Testis (tissue), 3 donors: ENCODE results near the gene OR10D3. TPM values are rescaled to one million over a fixed set of nuclear protein-coding genes. Genes with fewer than 3 reads are reported as not detected.
"Not testable (repeated sequence)": the region's sequence is repeated elsewhere in the genome, so short reads cannot be mapped to it uniquely, and the experiment has no call there.

Source experiments
- DNase-seq: peaks from one replicate; pipeline ENCODE4 v3.0.0-alpha.2; 2019
- H3K27ac ChIP-seq, 2 donors: fragments of 200-600 bp; sonication (generic); one replicate each; pipeline ENCODE4 v1.5.1; 2019
- H3K27me3 ChIP-seq: fragments of 200-600 bp; sonication (generic); one replicate; pipeline ENCODE4 v1.5.1; 2019
- H3K36me3 ChIP-seq: fragments of 200-600 bp; sonication (generic); one replicate; pipeline ENCODE4 v1.5.1; 2017; ENCODE audit warnings: low read depth; ENCODE audit errors: missing control alignments
- H3K4me1 ChIP-seq: fragments of 200-600 bp; sonication (generic); one replicate; pipeline ENCODE4 v1.5.1; 2019
- H3K4me3 ChIP-seq, 2 donors: fragments of 200-600 bp; sonication (generic); one replicate each; pipeline ENCODE4 v1.5.1; 2017 to 2019
- H3K9me3 ChIP-seq: fragments of 200-600 bp; sonication (generic); one replicate; pipeline ENCODE4 v1.5.1; 2017
- CTCF ChIP-seq, 3 experiments: fragments of 450-650 bp in 2 of 3; fragments of 200-600 bp in 1 of 3; sonication (generic) in 1 of 3; IDR thresholded peaks; one replicate each; pipeline ENCODE4 v1.5.1; 2016 to 2019; ENCODE audit warnings: antibody characterized with exemption in 3 of 3, mild to moderate bottlenecking in 2 of 3, moderate library complexity in 1 of 3
- POLR2A ChIP-seq: fragments of 450-650 bp; IDR thresholded peaks from one replicate; pipeline ENCODE4 v1.6.1; 2017; ENCODE audit warnings: antibody characterized with exemption, mild to moderate bottlenecking, moderate library complexity
- WGBS, 2 donors: methylation state at CpG; one replicate each; pipeline ENCODE4 v1.1.5; 2018; 5-methylcytosine and 5-hydroxymethylcytosine counted together
- intact Hi-C: fragments of 100-400 bp; cut with DNase I; formaldehyde crosslinking; loops from one replicate; pipeline ENCODE4 v1.15.1; 2023; ENCODE audit warnings: low total_unique reads
- polyA plus RNA-seq: library from polyadenylated mRNA; stranded (reverse); fragments of 350-450 nt; fragmentation: Illumina TruSeq; extraction: RNeasy Lipid Tissue Mini Kit (QIAGEN cat#74804); gene quantifications from one replicate; pipeline ENCODE4 v1.2.3, GENCODE V29; 2014; ENCODE audit warnings: low read depth, low replicate concordance; ENCODE audit not compliant: insufficient read depth
- total RNA-seq, 2 donors: library from RNA; depleted of rRNA; stranded (reverse); fragments of >200 nt; gene quantifications; one replicate each; pipeline ENCODE4 v1.2.3, GENCODE V29; 2016

The OR10D3 gene
- total and polyA plus RNA-seq, 3 donors from 2014 or later, result 1.5 to 1.6 TPM; not detected in 1

GRCh38 chr11:124222407-124222806 is 39.3 kb downstream of the OR10D3 start:
- H3K27me3 ChIP-seq, result no peaks in the 10 kb centered on the region
- no peak for TF ChIP-seq CTCF (IDR thresholded peaks at IDR 0.05)
- intact Hi-C loops, result no loop called here
- H3K9me3 ChIP-seq, result no peaks in the 10 kb centered on the region
- DNase-seq, result no peak
- H3K36me3 ChIP-seq, result no peaks in the 10 kb centered on the region
- H3K27ac ChIP-seq, result no peak overlapping the region
- H3K4me3 ChIP-seq, result no peak overlapping the region
- H3K4me1 ChIP-seq, result no peaks in the 10 kb centered on the region
- WGBS, 2 donors, result 88 to 89% methylated on average over 2 of the region's 2 CpGs

GRCh38 chr11:124224618-124225423 is 41.7 kb downstream of the OR10D3 start:
- H3K27ac ChIP-seq, DNase-seq, H3K9me3 ChIP-seq, H3K36me3 ChIP-seq, H3K4me3 ChIP-seq, H3K27me3 ChIP-seq, intact Hi-C loops, H3K4me1 ChIP-seq: not testable (repeated sequence)
- 67 to 80% methylated on average over 9 of the region's 9 CpGs for WGBS, 2 donors

- Histone ChIP-seq H3K9me3 (no peaks in the 10 kb centered on the region), H3K4me3 (no peak overlapping the region), H3K27ac (no peak overlapping the region), H3K36me3 (no peaks in the 10 kb centered on the region), H3K27me3 (no peaks in the 10 kb centered on the region), H3K4me1 (no peaks in the 10 kb centered on the region)
- intact Hi-C loops, result no loop called here
- no peak for DNase-seq
- TF ChIP-seq CTCF (IDR thresholded peaks at IDR 0.05) (no peak), POLR2A (no peak)
- WGBS, 2 donors, result 93 to 97% methylated on average over 1 of the region's 1 CpG
Measured at GRCh38 chr11:124225471-124225870, 42.3 kb downstream of the OR10D3 start.

- Histone ChIP-seq H3K4me1 (no peaks in the 10 kb centered on the region), H3K4me3 (no peak overlapping the region), H3K9me3 (no peaks in the 10 kb centered on the region), H3K36me3 (no peaks in the 10 kb centered on the region), H3K27me3 (no peaks in the 10 kb centered on the region), H3K27ac (no peak overlapping the region)
- intact Hi-C loops, result no loop called here
- no peak for TF ChIP-seq POLR2A
- TF ChIP-seq CTCF (IDR thresholded peaks at IDR 0.05), result no peak
- WGBS, 2 donors, result 44 to 55% methylated on average over 1 of the region's 1 CpG
- DNase-seq, result no peak
Measured at GRCh38 chr11:124233376-124233775, 50.2 kb downstream of the OR10D3 start.

Other genes starting within 250 kb of the OR10D3 start
- 1 to 10 TPM; 4.0 to 5.5 TPM for gene OR4D5, start 243.7 kb upstream of the OR10D3 start, total RNA-seq
- gene OR4D5, start 243.7 kb upstream of the OR10D3 start, polyA plus RNA-seq, result not detected
- gene OR6T1, start 239.5 kb upstream of the OR10D3 start, total RNA-seq, result not detected
- gene OR6T1, start 239.5 kb upstream of the OR10D3 start, polyA plus RNA-seq, result 0.71 TPM
- not detected for gene OR10S1, start 205.6 kb upstream of the OR10D3 start, total RNA-seq
- gene OR10S1, start 205.6 kb upstream of the OR10D3 start, polyA plus RNA-seq, result not detected
- gene OR10G6, start 188.2 kb upstream of the OR10D3 start, total RNA-seq, result not detected
- not detected for gene OR10G6, start 188.2 kb upstream of the OR10D3 start, polyA plus RNA-seq
- 1 to 10 TPM; 4.1 to 4.6 TPM for gene OR10G4, start 170.3 kb upstream of the OR10D3 start, total RNA-seq
- 0.15 TPM for gene OR10G4, start 170.3 kb upstream of the OR10D3 start, polyA plus RNA-seq
- gene OR10G9, start 160.3 kb upstream of the OR10D3 start, total RNA-seq, result 1 to 10 TPM; 1.9 to 2.4 TPM
- gene OR10G9, start 160.3 kb upstream of the OR10D3 start, polyA plus RNA-seq, result not detected
- gene OR10G8, start 156.5 kb upstream of the OR10D3 start, total RNA-seq, result 1 to 10 TPM; 1.7 to 5.8 TPM
- not detected for gene OR10G8, start 156.5 kb upstream of the OR10D3 start, polyA plus RNA-seq
- not detected for gene OR10G7, start 142.0 kb upstream of the OR10D3 start, total RNA-seq
- gene OR10G7, start 142.0 kb upstream of the OR10D3 start, polyA plus RNA-seq, result not detected
- gene VWA5A, start 67.9 kb upstream of the OR10D3 start, total RNA-seq, result 10 to 100 TPM; 26.6 to 31.3 TPM
- 28.3 TPM for gene VWA5A, start 67.9 kb upstream of the OR10D3 start, polyA plus RNA-seq
- 1 to 10 TPM; 1.2 to 2.6 TPM for gene OR8G1, start 57.8 kb downstream of the OR10D3 start, total RNA-seq
- gene OR8G1, start 57.8 kb downstream of the OR10D3 start, polyA plus RNA-seq, result 0.29 TPM
- gene OR8G5, start 73.0 kb downstream of the OR10D3 start, total RNA-seq, result 1 to 10 TPM; 2.5 to 4.5 TPM
- 5.7 TPM for gene OR8G5, start 73.0 kb downstream of the OR10D3 start, polyA plus RNA-seq
- not detected for gene OR8D1, start 130.6 kb downstream of the OR10D3 start, total RNA-seq
- not detected for gene OR8D1, start 130.6 kb downstream of the OR10D3 start, polyA plus RNA-seq
- not detected for gene OR8D2, start 136.9 kb downstream of the OR10D3 start, total RNA-seq
- not detected for gene OR8D2, start 136.9 kb downstream of the OR10D3 start, polyA plus RNA-seq
- gene OR8B2, start 201.2 kb downstream of the OR10D3 start, total RNA-seq, result not detected
- 1.0 TPM for gene OR8B2, start 201.2 kb downstream of the OR10D3 start, polyA plus RNA-seq
- not detected for gene OR8B3, start 215.7 kb downstream of the OR10D3 start, total RNA-seq
- gene OR8B3, start 215.7 kb downstream of the OR10D3 start, polyA plus RNA-seq, result 0.53 TPM
- gene OR8B4, start 241.5 kb downstream of the OR10D3 start, total RNA-seq, result not detected
- not detected for gene OR8B4, start 241.5 kb downstream of the OR10D3 start, polyA plus RNA-seq